Endothelial cell of umbilical vein (primary cell): ENCODE results near the gene GPBP1L1. TPM values are rescaled to one million over a fixed set of nuclear protein-coding genes. Genes with fewer than 3 reads are reported as not detected.

Experiments
- BruUV-seq: library from RNA; stranded (reverse); fragments of 400-500 nt; replicated peaks from 2 replicates; lab custom pipeline; 2021; lab: Mats Ljungman, UMichigan
- CTCF ChIA-PET: fragments of 300-600, 350-600 bp; sonication (Branson Sonifier 250); formaldehyde crosslinking; loops from one replicate; lab custom pipeline; 2021; ENCODE audit warnings: antibody characterized with exemption, inconsistent platforms; lab: Charles Lee
- POLR2A ChIA-PET: fragments of 300-600, 350-600 bp; sonication (Branson Sonifier 250); formaldehyde crosslinking; loops from one replicate; lab custom pipeline; 2021; ENCODE audit warnings: antibody characterized with exemption, inconsistent platforms; lab: Charles Lee
- DNase-seq: peaks from one replicate; pipeline ENCODE4 v3.0.0-alpha.2; 2011; ENCODE audit warnings: low read depth, low spot score
- FAIRE-seq: peaks from 2 replicates; lab custom pipeline; 2011; peaks lifted over from hg19 to GRCh38; lab: Jason Lieb, UNC
- H2AFZ ChIP-seq: 2 replicates; pipeline ENCODE4 v1.6.0; 2012; ENCODE audit warnings: low read depth, low read length, control low read depth, inconsistent platforms
- H3K27ac ChIP-seq: 2 replicates; pipeline ENCODE4 v1.5.1; 2011; ENCODE audit warnings: low read depth, mild to moderate bottlenecking, control low read depth, low read length, moderate library complexity; ENCODE audit not compliant: insufficient read depth
- H3K27me3 ChIP-seq, 2 experiments: 2 replicates each; pipeline versions ENCODE4 v1.6.0 to v1.6.1; 2011; ENCODE audit warnings: low read length in 2 of 2, mixed read lengths in 1 of 2; ENCODE audit not compliant: control insufficient read depth in 2 of 2, insufficient read depth in 2 of 2
- H3K36me3 ChIP-seq, 2 experiments: 2 replicates in 1 of 2; 3 replicates in 1 of 2; pipeline ENCODE4 v1.5.1; 2011; ENCODE audit warnings: low read length in 2 of 2, mild to moderate bottlenecking in 1 of 2, moderate library complexity in 1 of 2; ENCODE audit not compliant: control insufficient read depth in 2 of 2, insufficient read depth in 2 of 2; ENCODE audit errors: extremely low read depth in 1 of 2
- H3K4me1 ChIP-seq: 3 replicates; pipeline ENCODE4 v1.5.1; 2011; ENCODE audit warnings: mild to moderate bottlenecking, low read length; ENCODE audit not compliant: control insufficient read depth, insufficient read depth; ENCODE audit errors: extremely low read depth
- H3K4me2 ChIP-seq: 2 replicates; pipeline ENCODE4 v1.6.1; 2011; ENCODE audit warnings: low read length, control low read depth, mixed read lengths; ENCODE audit not compliant: insufficient read depth
- H3K4me3 ChIP-seq, 3 experiments: fragments of 200-600 bp in 1 of 3; sonication (generic), shearing (Covaris generic) in 1 of 3; replicated peaks in 1 of 3; 2 replicates each; pipeline ENCODE4 v1.5.1; 2011 to 2016; ENCODE audit warnings: control low read depth in 3 of 3, low read length in 3 of 3, mild to moderate bottlenecking in 2 of 3, inconsistent platforms in 1 of 3, low read depth in 1 of 3, moderate library complexity in 1 of 3; ENCODE audit not compliant: insufficient read depth in 1 of 3
- H3K79me2 ChIP-seq: 2 replicates; pipeline ENCODE4 v1.6.0; 2012; ENCODE audit warnings: low read length, inconsistent platforms; ENCODE audit not compliant: control insufficient read depth, insufficient read depth
- H3K9ac ChIP-seq: replicated peaks from 2 replicates; pipeline ENCODE3; 2011; ENCODE audit warnings: low read length, control low read depth; ENCODE audit not compliant: insufficient read depth; ENCODE audit errors: extremely low read depth
- H3K9me1 ChIP-seq: replicated peaks from 3 replicates; pipeline ENCODE4 v1.6.0; 2011; ENCODE audit warnings: mild to moderate bottlenecking, low read length; ENCODE audit not compliant: control insufficient read depth, insufficient read depth; ENCODE audit errors: extremely low read depth
- H3K9me3 ChIP-seq: replicated peaks from 2 replicates; pipeline ENCODE4 v1.5.1; 2012; ENCODE audit warnings: low read length, inconsistent platforms; ENCODE audit not compliant: control insufficient read depth, insufficient read depth
- H4K20me1 ChIP-seq: replicated peaks from 2 replicates; pipeline ENCODE3; 2011; ENCODE audit warnings: mild to moderate bottlenecking, low read length; ENCODE audit not compliant: control insufficient read depth, insufficient read depth; ENCODE audit errors: extremely low read depth
- CTCF ChIP-seq, 2 donors: IDR thresholded peaks; 1 replicate in 1 of 2; 2 replicates in 1 of 2; pipeline ENCODE4 v1.5.1; 2011; ENCODE audit warnings: low read length in 2 of 2, mild to moderate bottlenecking in 2 of 2, moderate library complexity in 2 of 2, control low read depth in 1 of 2, inconsistent platforms in 1 of 2, low read depth in 1 of 2; ENCODE audit not compliant: insufficient read depth in 1 of 2; ENCODE audit errors: extremely low read depth in 1 of 2
- EZH2 ChIP-seq: IDR thresholded peaks from 2 replicates; pipeline ENCODE4 v1.6.1; 2012; ENCODE audit warnings: borderline replicate concordance, low read depth, mild to moderate bottlenecking, moderate library complexity, low read length, inconsistent platforms; ENCODE audit not compliant: severe bottlenecking
- FOS ChIP-seq: IDR thresholded peaks from 2 replicates; pipeline ENCODE4 v1.6.1; 2011; ENCODE audit warnings: mild to moderate bottlenecking, low read length, moderate library complexity, borderline replicate concordance; ENCODE audit not compliant: insufficient read depth
- GATA2 ChIP-seq: IDR thresholded peaks from 2 replicates; pipeline ENCODE4 v1.7.0; 2011; ENCODE audit warnings: low read depth, mild to moderate bottlenecking, moderate library complexity, mixed read lengths, low read length; ENCODE audit not compliant: insufficient read length, insufficient read depth
- JUN ChIP-seq: IDR thresholded peaks from 2 replicates; pipeline ENCODE4 v1.6.1; 2011; ENCODE audit warnings: borderline replicate concordance, low read depth; ENCODE audit not compliant: insufficient read length, insufficient read depth
- MAX ChIP-seq: IDR thresholded peaks from 2 replicates; pipeline ENCODE4 v1.6.1; 2011; ENCODE audit not compliant: insufficient read depth, insufficient read length
- MYC ChIP-seq: IDR thresholded peaks from one replicate; pipeline ENCODE4 v1.6.1; 2011; ENCODE audit warnings: mild to moderate bottlenecking, low read depth, low read length
- POLR2A ChIP-seq: IDR thresholded peaks from 2 replicates; pipeline ENCODE4 v1.6.1; 2012; ENCODE audit warnings: low read depth, mild to moderate bottlenecking, control low read depth, low read length
- POLR2AphosphoS5 ChIP-seq: IDR thresholded peaks from 2 replicates; pipeline ENCODE4 v1.6.1; 2012; ENCODE audit warnings: low read depth, mild to moderate bottlenecking, control low read depth, low read length, moderate library complexity; ENCODE audit not compliant: insufficient read depth
- dilution Hi-C: fragments of 300-500 bp; cut with MboI; formaldehyde crosslinking; loops from one replicate; pipeline ENCODE4 v1.15.0; 2019; ENCODE audit warnings: low sequenced_read_pairs; ENCODE audit not compliant: extremely low pct_ligation_motif_present
- intact Hi-C: fragments of 100-400 bp; cut with micrococcal nuclease; formaldehyde crosslinking; loops from one replicate; pipeline ENCODE4 v1.10.0; 2022
- polyA plus RNA-seq, 4 experiments: library from polyadenylated mRNA; depleted of rRNA in 3 of 4; stranded (reverse) in 3 of 4; unstranded in 1 of 4; fragments of >200 nt; gene quantifications; 2 replicates each; pipeline versions ENCODE4 v1.2.1 to v1.2.3, GENCODE V29; 2011 to 2012; ENCODE audit warnings: missing spikeins in 1 of 4
- total RNA-seq: library from RNA; stranded (reverse); gene quantifications from 2 replicates; pipeline ENCODE4 v1.2.3, GENCODE V29; 2021

Gene GPBP1L1
- total and polyA plus RNA-seq, 2 donors (not counting 3 experiments of a cell fraction or from before 2014, with no cell fraction given): 35.0 to 89.7 TPM

- dilution Hi-C loops (no loop called here), intact Hi-C loops (no loop called here)
- FAIRE-seq (no peak), DNase-seq (peak; percentile 29)
- H3K4me2 ChIP-seq: peak overlapping the region; percentile 28
- H3K4me3 ChIP-seq: no peak overlapping the region
- peak overlapping the region; percentile 16 for H3K27ac ChIP-seq
- CTCF ChIA-PET: interaction anchor here (0.6 to 1.4 kb wide), 6 partner anchors 8 to 173 kb away, joined by 3 to 4 read pairs (median 3); no protein-coding TSS in a partner anchor
- H3K36me3 ChIP-seq: no peaks in the 10 kb centered on the region
- H3K79me2 ChIP-seq: peaks cover 97% of the 10 kb centered on the region
- H3K9ac ChIP-seq: no peak overlapping the region
- BruUV-seq: no TSS peak
- H3K4me1 ChIP-seq: peaks cover 9% of the 10 kb centered on the region
- no peak overlapping the region for H2AFZ ChIP-seq
- H4K20me1 ChIP-seq: peaks cover 14% of the 10 kb centered on the region
- POLR2A ChIA-PET: interaction anchor here (1.2 kb wide), 1 partner anchor 10 kb away, joined by 9 read pairs; no protein-coding TSS in a partner anchor
- H3K9me1 ChIP-seq: no peaks in the 10 kb centered on the region
- no peak for TF ChIP-seq JUN
- no peak for TF ChIP-seq POLR2A
- TF ChIP-seq POLR2AphosphoS5: no peak
- no peak for TF ChIP-seq MAX
- TF ChIP-seq GATA2: no peak
- TF ChIP-seq MYC: no peak
- no peak for TF ChIP-seq EZH2
- TF ChIP-seq CTCF (IDR thresholded peaks at IDR 0.05; ENCODE audit: extremely low read depth in 1 of 2, insufficient read depth in 1 of 2, low read depth in 1 of 2, low read length in 2 of 2): no peak
- no peak for TF ChIP-seq FOS
- H3K9me3 ChIP-seq: no peaks in the 10 kb centered on the region
- H3K27me3 ChIP-seq: no peaks in the 10 kb centered on the region
These were observed 16.3 kb downstream of the GPBP1L1 start for GRCh38 chr1:45669859-45670655.
